H9 (cell line): ENCODE results near the gene OXER1. TPM values are rescaled to one million over a fixed set of nuclear protein-coding genes. Genes with fewer than 3 reads are reported as not detected.

ENCODE experiments used
- DNase-seq: peaks from one replicate; pipeline ENCODE4 v3.0.0-alpha.2; 2017
- H2AFZ ChIP-seq: one replicate; pipeline ENCODE4 v1.6.1; 2013; ENCODE audit warnings: mild to moderate bottlenecking, low read length, control low read depth, moderate library complexity
- H2AK5ac ChIP-seq: 2 replicates; pipeline ENCODE4 v1.6.1; 2013; ENCODE audit warnings: low read length, control low read depth, mixed read lengths; ENCODE audit not compliant: insufficient read length
- H2BK120ac ChIP-seq: one replicate; pipeline ENCODE4 v1.6.1; 2013; ENCODE audit warnings: low read depth, mild to moderate bottlenecking, low read length, control low read depth, inconsistent platforms; ENCODE audit not compliant: poor library complexity, severe bottlenecking
- H2BK12ac ChIP-seq: 2 replicates; pipeline ENCODE4 v1.6.1; 2013; ENCODE audit warnings: low read length, control low read depth, mixed read lengths, low read depth; ENCODE audit not compliant: insufficient read length
- H2BK15ac ChIP-seq: 2 replicates; pipeline ENCODE4 v1.6.1; 2013; ENCODE audit warnings: low read depth, low read length, control low read depth
- H2BK20ac ChIP-seq: one replicate; pipeline ENCODE4 v1.6.1; 2013; ENCODE audit warnings: low read depth, mild to moderate bottlenecking, low read length, control low read depth, inconsistent platforms; ENCODE audit not compliant: poor library complexity, severe bottlenecking
- H2BK5ac ChIP-seq: 2 replicates; pipeline ENCODE4 v1.6.1; 2013; ENCODE audit warnings: low read length, control low read depth, mixed read lengths; ENCODE audit not compliant: insufficient read length
- H3K14ac ChIP-seq: 2 replicates; pipeline ENCODE4 v1.6.1; 2013; ENCODE audit warnings: low read length, control low read depth; ENCODE audit not compliant: insufficient read depth
- H3K18ac ChIP-seq: 2 replicates; pipeline ENCODE4 v1.6.1; 2013; ENCODE audit warnings: low read depth, mild to moderate bottlenecking, mixed read lengths, low read length, control low read depth; ENCODE audit not compliant: insufficient read length
- H3K23ac ChIP-seq: 2 replicates; pipeline ENCODE4 v1.6.1; 2013; ENCODE audit warnings: low read length, control low read depth, mixed read lengths, low read depth; ENCODE audit not compliant: insufficient read length
- H3K23me2 ChIP-seq: 2 replicates; pipeline ENCODE4 v1.6.1; 2013; ENCODE audit warnings: low read depth, mild to moderate bottlenecking, mixed read lengths, low read length, control low read depth; ENCODE audit not compliant: insufficient read length, poor library complexity, severe bottlenecking
- H3K27ac ChIP-seq: 2 replicates; pipeline ENCODE4 v1.5.1; 2013; ENCODE audit warnings: low read length, control low read depth, mixed read lengths, low read depth; ENCODE audit not compliant: insufficient read length
- H3K27me3 ChIP-seq: 2 replicates; pipeline ENCODE4 v1.6.1; 2013; ENCODE audit warnings: low read length, control low read depth, inconsistent platforms; ENCODE audit not compliant: insufficient read depth
- H3K4ac ChIP-seq: 2 replicates; pipeline ENCODE4 v1.6.1; 2013; ENCODE audit warnings: low read depth, mild to moderate bottlenecking, control low read depth, inconsistent platforms, low read length, moderate library complexity
- H3K4me1 ChIP-seq: 2 replicates; pipeline ENCODE4 v1.6.1; 2013; ENCODE audit warnings: low read length, control low read depth, inconsistent platforms; ENCODE audit not compliant: insufficient read depth
- H3K4me2 ChIP-seq: 2 replicates; pipeline ENCODE4 v1.6.1; 2013; ENCODE audit warnings: low read length, control low read depth, mixed read lengths; ENCODE audit not compliant: insufficient read length, insufficient read depth
- H3K56ac ChIP-seq: 2 replicates; pipeline ENCODE4 v1.6.1; 2013; ENCODE audit warnings: low read depth, mild to moderate bottlenecking, mixed read lengths, low read length, control low read depth; ENCODE audit not compliant: insufficient read length
- H3K79me1 ChIP-seq: 2 replicates; pipeline ENCODE4 v1.6.1; 2013; ENCODE audit warnings: low read depth, mild to moderate bottlenecking, moderate library complexity, low read length, control low read depth, inconsistent platforms; ENCODE audit not compliant: insufficient read depth, poor library complexity, severe bottlenecking
- H3K79me2 ChIP-seq: 2 replicates; pipeline ENCODE4 v1.6.1; 2013; ENCODE audit warnings: low read length, control low read depth, inconsistent platforms; ENCODE audit not compliant: insufficient read depth
- H3K9ac ChIP-seq: 2 replicates; pipeline ENCODE4 v1.6.1; 2013; ENCODE audit warnings: low read length, control low read depth, mixed read lengths; ENCODE audit not compliant: insufficient read length; ENCODE audit errors: extremely low read depth
- H3K9me3 ChIP-seq: one replicate; pipeline ENCODE4 v1.6.1; 2013; ENCODE audit warnings: low read depth, low read length, inconsistent platforms; ENCODE audit not compliant: control insufficient read depth
- H3T11ph ChIP-seq: one replicate; pipeline ENCODE4 v1.6.1; 2013; ENCODE audit warnings: mild to moderate bottlenecking, low read length, control low read depth, inconsistent platforms
- H4K20me1 ChIP-seq: one replicate; pipeline ENCODE4 v1.6.1; 2013; ENCODE audit not compliant: control insufficient read depth, insufficient read length, insufficient read depth
- H4K5ac ChIP-seq: 2 replicates; pipeline ENCODE4 v1.6.1; 2013; ENCODE audit warnings: low read depth, mild to moderate bottlenecking, mixed read lengths, low read length, control low read depth; ENCODE audit not compliant: insufficient read length
- H4K8ac ChIP-seq: replicated peaks from 2 replicates; pipeline ENCODE4 v1.6.1; 2013; ENCODE audit warnings: low read length, control low read depth, mixed read lengths, low read depth; ENCODE audit not compliant: insufficient read length
- H4K91ac ChIP-seq: 2 replicates; pipeline ENCODE4 v1.6.1; 2013; ENCODE audit warnings: low read depth, mild to moderate bottlenecking, moderate library complexity, mixed read lengths, low read length, control low read depth; ENCODE audit not compliant: insufficient read length
- H3K27ac Mint-ChIP-seq, 3 experiments: 2 replicates in 2 of 3; 3 replicates in 1 of 3; pipeline ENCODE4 v1.8.0; 2020 to 2021; ENCODE audit warnings: mixed read lengths in 3 of 3, mild to moderate bottlenecking in 1 of 3, moderate library complexity in 1 of 3
- H3K27me3 Mint-ChIP-seq: 2 replicates; pipeline ENCODE4 v1.8.0; 2021; ENCODE audit warnings: low read depth, mild to moderate bottlenecking, moderate library complexity, mixed read lengths
- H3K36me3 Mint-ChIP-seq, 3 experiments: 2 replicates in 2 of 3; 3 replicates in 1 of 3; pipeline ENCODE4 v1.8.0; 2020 to 2021; ENCODE audit warnings: low read depth in 3 of 3, mixed read lengths in 3 of 3; ENCODE audit not compliant: insufficient read depth in 1 of 3
- H3K4me1 Mint-ChIP-seq, 2 experiments: 2 replicates each; pipeline ENCODE4 v1.8.0; 2020; ENCODE audit warnings: mixed read lengths in 2 of 2
- H3K4me3 Mint-ChIP-seq, 2 experiments: 2 replicates in 1 of 2; 3 replicates in 1 of 2; pipeline ENCODE4 v1.8.0; 2020 to 2021; ENCODE audit warnings: mild to moderate bottlenecking in 2 of 2, mixed read lengths in 2 of 2, moderate library complexity in 1 of 2
- H3K9me3 Mint-ChIP-seq, 2 experiments: 2 replicates in 1 of 2; 3 replicates in 1 of 2; pipeline ENCODE4 v1.8.0; 2020; ENCODE audit warnings: mild to moderate bottlenecking in 2 of 2, mixed read lengths in 2 of 2, moderate library complexity in 1 of 2
- CTCF ChIP-seq: fragments of 200-600 bp; sonication (generic); conservative IDR thresholded peaks from 3 replicates; pipeline ENCODE4 v1.8.0; 2021; ENCODE audit warnings: antibody characterized with exemption, mild to moderate bottlenecking
- WGBS: extraction: QIAGEN DNeasy Blood & Tissue Kit; methylation state at CpG from one replicate; pipeline ENCODE4 v1.1.7; 2013; ENCODE audit warnings: missing lambda C conversion rate, low lambda C conversion rate, mixed read lengths; ENCODE audit not compliant: insufficient read length; ENCODE audit errors: extremely low coverage; 5-methylcytosine and 5-hydroxymethylcytosine counted together
- total RNA-seq: library from RNA; stranded (reverse); gene quantifications from 2 replicates; pipeline ENCODE4 v1.2.1, GENCODE V29; 2021

OXER1 gene
- total RNA-seq, 1 experiment from 2014 or later, result 1.6 TPM

- no peaks in the 10 kb centered on the region for H3K23me2 ChIP-seq
- H2BK15ac ChIP-seq, result no peak overlapping the region
- no peak overlapping the region for H2BK120ac ChIP-seq
- peaks cover 6% of the 10 kb centered on the region; the same call in 1 of the 2 replicates for H3K4me1 ChIP-seq
- Mint-ChIP-seq H3K4me1 (peaks cover 13 to 17% of the 10 kb centered on the region in 2 experiments), H3K4me3 (no peak overlapping the region), H3K9me3 (no peaks in the 10 kb centered on the region), H3K27me3 (no peaks in the 10 kb centered on the region), H3K27ac (peak overlapping the region in 1 of 3 experiments; percentile 91; a peak in 2 of 7 replicates), H3K36me3 (peaks cover 0 to 1% (median 0%) of the 10 kb centered on the region in 3 experiments; a peak in 1 of 7 replicates)
- H3K18ac ChIP-seq, result no peak overlapping the region
- H3K14ac ChIP-seq, result no peak overlapping the region
- H4K20me1 ChIP-seq, result no peaks in the 10 kb centered on the region
- H3K9me3 ChIP-seq, result no peaks in the 10 kb centered on the region
- H2BK12ac ChIP-seq, result no peak overlapping the region
- no peaks in the 10 kb centered on the region for H3K27me3 ChIP-seq
- no peak overlapping the region for H3K23ac ChIP-seq
- H3K79me2 ChIP-seq, result no peaks in the 10 kb centered on the region
- H2AK5ac ChIP-seq, result no peak overlapping the region
- H3K79me1 ChIP-seq, result no peaks in the 10 kb centered on the region
- H4K91ac ChIP-seq, result no peak overlapping the region
- H3K27ac ChIP-seq, result no peak overlapping the region
- H2AFZ ChIP-seq, result no peak overlapping the region
- no peak overlapping the region for H3K56ac ChIP-seq
- H3K9ac ChIP-seq, result no peak overlapping the region
- H2BK20ac ChIP-seq, result no peak overlapping the region
- no peak for DNase-seq
- H2BK5ac ChIP-seq, result no peak overlapping the region
- H3T11ph ChIP-seq, result no peak overlapping the region
- no peak overlapping the region for H4K5ac ChIP-seq
- no peak overlapping the region for H3K4ac ChIP-seq
- H3K4me2 ChIP-seq, result no peak overlapping the region
- no peak overlapping the region for H4K8ac ChIP-seq
- no CpG with 5 or more reads among the region's 2 CpGs for WGBS
- no peak for TF ChIP-seq CTCF
Observed at GRCh38 chr2:42721898-42722297, 42.0 kb downstream of the OXER1 start.
